Large intestine (tissue), 3 donors: Measurements from ENCODE around the gene BIRC7. TPM values are rescaled to one million over a fixed set of nuclear protein-coding genes. Genes with fewer than 3 reads are reported as not detected.

Source experiments
- DNase-seq, 2 donors: peaks; one replicate each; pipeline versions ENCODE4 v3.0.0 to v3.0.0-alpha.2; 2013
- H3K27ac ChIP-seq: one replicate; pipeline ENCODE4 v1.5.1; 2013; ENCODE audit warnings: low read length
- H3K27me3 ChIP-seq: 2 replicates; pipeline ENCODE4 v1.6.1; 2013; ENCODE audit warnings: low read length; ENCODE audit not compliant: control insufficient read depth, insufficient read depth
- H3K36me3 ChIP-seq: 2 replicates; pipeline ENCODE4 v1.6.1; 2013; ENCODE audit warnings: low read length; ENCODE audit not compliant: control insufficient read depth, insufficient read depth
- H3K4me1 ChIP-seq: one replicate; pipeline ENCODE4 v1.6.1; 2013; ENCODE audit warnings: low read length; ENCODE audit not compliant: control insufficient read depth, insufficient read depth
- H3K4me3 ChIP-seq: one replicate; pipeline ENCODE4 v1.5.1; 2013; ENCODE audit warnings: low read length
- H3K9me3 ChIP-seq: one replicate; pipeline ENCODE4 v1.6.1; 2013; ENCODE audit warnings: mild to moderate bottlenecking, low read depth, low read length, moderate library complexity; ENCODE audit not compliant: control insufficient read depth
- WGBS: methylation state at CpG from one replicate; pipeline ENCODE4 v1.1.5; 2013; ENCODE audit warnings: low lambda C conversion rate; ENCODE audit not compliant: insufficient coverage; 5-methylcytosine and 5-hydroxymethylcytosine counted together
- polyA plus RNA-seq: library from polyadenylated mRNA; unstranded; fragments of 120-200 nt; gene quantifications from one replicate; pipeline ENCODE4 v1.2.1, GENCODE V29; 2013

The BIRC7 gene
- polyA plus RNA-seq, 1 donor = 2.6 TPM

DNA sequence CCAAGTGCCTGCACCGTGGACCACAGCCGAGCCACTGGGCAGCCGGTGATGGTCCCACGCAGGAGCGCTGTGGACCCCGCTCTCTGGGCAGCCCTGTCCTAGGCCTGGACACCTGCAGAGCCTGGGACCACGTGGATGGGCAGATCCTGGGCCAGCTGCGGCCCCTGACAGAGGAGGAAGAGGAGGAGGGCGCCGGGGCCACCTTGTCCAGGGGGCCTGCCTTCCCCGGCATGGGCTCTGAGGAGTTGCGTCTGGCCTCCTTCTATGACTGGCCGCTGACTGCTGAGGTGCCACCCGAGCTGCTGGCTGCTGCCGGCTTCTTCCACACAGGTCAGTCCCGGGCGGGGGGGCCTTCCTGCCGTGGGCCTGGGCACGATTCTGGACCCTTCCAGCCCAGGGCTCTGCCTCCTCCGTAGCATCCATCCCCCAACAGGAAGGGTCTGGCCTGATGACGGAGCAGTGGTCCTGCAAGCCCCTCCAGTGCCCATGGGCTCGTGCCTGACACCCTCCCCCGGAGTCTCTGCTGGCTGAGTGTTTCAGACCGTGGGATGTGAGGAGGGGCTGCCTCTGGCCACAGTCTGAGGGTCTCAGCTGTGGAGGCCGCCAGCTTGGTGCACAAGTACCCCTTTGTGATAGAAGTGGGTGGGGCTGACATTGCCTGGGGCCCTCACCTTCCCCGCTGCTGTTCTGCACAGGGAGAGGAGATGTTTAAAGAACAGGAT, 572 bp downstream of the BIRC7 start:
- no peak for DNase-seq
- H3K4me1 ChIP-seq = peaks cover 8% of the 10 kb centered on the region
- H3K27ac ChIP-seq = no peak overlapping the region
- peaks cover 16% of the 10 kb centered on the region for H3K27me3 ChIP-seq
- H3K36me3 ChIP-seq = no peaks in the 10 kb centered on the region
- H3K9me3 ChIP-seq = no peaks in the 10 kb centered on the region
- no peak overlapping the region for H3K4me3 ChIP-seq
- no CpG with 5 or more reads among the region's 26 CpGs for WGBS

DNA sequence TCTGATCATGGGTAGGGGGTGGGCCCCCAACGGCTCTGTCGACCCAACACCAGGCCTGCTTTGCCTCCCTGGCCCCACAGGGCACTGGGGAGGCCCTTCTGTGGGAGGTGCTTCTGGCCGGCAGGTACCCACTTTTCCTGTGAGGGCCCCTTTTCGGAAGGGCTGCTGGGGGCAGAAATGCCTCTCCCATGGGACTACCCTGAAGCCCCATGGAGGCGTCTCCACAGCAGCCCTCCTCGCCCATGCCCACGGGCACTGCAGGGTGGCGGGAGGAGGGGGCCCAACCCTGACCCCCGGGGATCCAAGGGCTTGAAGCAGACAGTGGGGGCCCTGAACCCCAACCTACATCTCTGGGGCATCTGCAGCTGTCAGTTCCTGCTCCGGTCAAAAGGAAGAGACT, 2.3 kb downstream of the BIRC7 start:
- whole genome bisulfite sequencing = no CpG with 5 or more reads among the region's 10 CpGs
- Histone ChIP-seq H3K27ac (no peak overlapping the region), H3K27me3 (peaks cover 2% of the 10 kb centered on the region), H3K4me3 (no peak overlapping the region), H3K9me3 (no peaks in the 10 kb centered on the region), H3K36me3 (no peaks in the 10 kb centered on the region), H3K4me1 (peaks cover 8% of the 10 kb centered on the region)
- DNase-seq = no peak

DNA sequence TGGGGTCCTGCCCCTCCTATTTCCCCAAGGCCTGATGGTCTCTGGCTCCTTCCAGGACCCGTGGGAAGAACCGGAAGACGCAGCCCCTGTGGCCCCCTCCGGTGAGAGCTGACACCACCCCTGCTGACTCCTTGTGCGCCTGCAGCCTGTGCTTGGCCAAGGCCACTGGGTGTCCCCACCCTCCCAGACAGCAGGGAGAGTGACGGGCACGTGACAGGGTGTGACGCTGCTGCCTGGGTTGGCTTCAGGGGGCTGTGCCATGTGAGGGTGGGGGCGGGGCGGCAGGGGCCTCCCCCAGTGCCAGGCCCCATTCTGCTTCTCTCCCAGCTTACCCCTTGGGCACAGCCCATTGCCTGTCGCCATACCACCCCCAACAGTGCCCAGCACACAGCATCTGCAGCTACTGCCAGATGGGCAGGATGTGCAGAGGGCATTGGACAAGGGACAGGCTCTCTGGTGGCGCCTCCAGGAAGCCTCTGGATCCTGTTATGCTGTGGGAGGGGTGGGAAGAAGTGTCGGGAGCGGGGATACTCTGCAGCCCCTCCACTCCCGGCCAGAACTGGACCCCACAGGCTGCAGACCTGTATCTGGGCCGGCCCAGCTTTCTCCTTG, 2.9 kb downstream of the BIRC7 start:
- DNase-seq = peak; percentile 31 to 78
- no peak overlapping the region for H3K27ac ChIP-seq
- WGBS = no CpG with 5 or more reads among the region's 16 CpGs
- no peak overlapping the region for H3K4me3 ChIP-seq
- H3K4me1 ChIP-seq = peaks cover 8% of the 10 kb centered on the region
- peaks cover 2% of the 10 kb centered on the region for H3K27me3 ChIP-seq
- H3K36me3 ChIP-seq = no peaks in the 10 kb centered on the region
- H3K9me3 ChIP-seq = no peaks in the 10 kb centered on the region

DNA sequence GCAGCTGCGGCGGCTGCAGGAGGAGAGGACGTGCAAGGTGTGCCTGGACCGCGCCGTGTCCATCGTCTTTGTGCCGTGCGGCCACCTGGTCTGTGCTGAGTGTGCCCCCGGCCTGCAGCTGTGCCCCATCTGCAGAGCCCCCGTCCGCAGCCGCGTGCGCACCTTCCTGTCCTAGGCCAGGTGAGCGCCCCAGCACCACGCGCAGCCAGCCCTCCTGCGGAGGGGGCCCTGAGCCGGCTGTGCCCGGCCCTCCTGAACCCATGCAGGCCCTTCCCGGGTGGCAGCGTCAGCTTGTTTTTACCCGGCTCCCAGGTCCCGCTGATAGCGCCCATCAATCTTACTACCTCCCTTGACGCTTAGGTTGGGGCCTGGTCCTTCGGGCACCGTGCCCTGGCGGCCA, 3.7 kb downstream of the BIRC7 start:
- no CpG with 5 or more reads among the region's 30 CpGs for WGBS
- Histone ChIP-seq H3K27me3 (peaks cover 2% of the 10 kb centered on the region), H3K4me1 (peaks cover 8% of the 10 kb centered on the region), H3K27ac (no peak overlapping the region), H3K36me3 (no peaks in the 10 kb centered on the region), H3K9me3 (no peaks in the 10 kb centered on the region), H3K4me3 (no peak overlapping the region)
- DNase-seq = no peak

DNA sequence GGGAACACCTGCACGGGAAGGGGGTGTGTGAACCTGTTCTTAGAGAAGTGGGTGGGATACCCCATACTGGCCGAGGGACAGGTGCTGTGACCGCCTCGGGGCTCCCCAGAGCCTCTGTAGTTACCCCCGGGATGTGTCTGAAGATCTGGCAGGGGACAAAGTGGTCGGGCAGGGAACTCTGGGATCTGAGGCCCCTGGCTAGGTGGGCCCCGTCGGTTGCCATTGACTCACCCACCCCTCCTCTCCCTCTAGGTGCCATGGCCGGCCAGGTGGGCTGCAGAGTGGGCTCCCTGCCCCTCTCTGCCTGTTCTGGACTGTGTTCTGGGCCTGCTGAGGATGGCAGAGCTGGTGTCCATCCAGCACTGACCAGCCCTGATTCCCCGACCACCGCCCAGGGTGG, 4.3 kb downstream of the BIRC7 start:
- DNase-seq = no peak
- WGBS = no CpG with 5 or more reads among the region's 11 CpGs
- H3K9me3 ChIP-seq = no peaks in the 10 kb centered on the region
- H3K27ac ChIP-seq = no peak overlapping the region
- no peaks in the 10 kb centered on the region for H3K27me3 ChIP-seq
- H3K4me3 ChIP-seq = no peak overlapping the region
- no peaks in the 10 kb centered on the region for H3K36me3 ChIP-seq
- peaks cover 8% of the 10 kb centered on the region for H3K4me1 ChIP-seq

DNA sequence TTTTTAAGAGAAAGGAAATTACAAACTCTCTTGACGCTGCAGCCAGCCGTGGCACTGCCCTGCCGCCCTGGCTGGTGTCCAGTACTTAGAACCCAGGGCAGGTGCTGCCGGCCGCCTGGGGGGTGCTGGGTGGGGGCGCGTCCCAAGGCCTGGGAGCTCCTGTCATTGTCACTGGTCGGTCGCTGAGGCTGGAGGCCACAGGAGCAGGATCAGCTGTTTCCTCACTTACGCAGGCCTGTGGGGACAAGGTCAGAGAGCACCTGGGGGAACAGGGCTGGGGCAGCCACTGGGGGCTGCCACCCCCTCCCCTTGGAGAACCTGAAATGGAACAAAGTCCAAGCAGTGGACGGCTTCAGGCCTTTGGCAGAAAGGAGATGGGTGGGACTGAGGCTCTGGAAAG, 5.6 kb downstream of the BIRC7 start:
- no peaks in the 10 kb centered on the region for H3K4me1 ChIP-seq
- no peak for DNase-seq
- H3K27me3 ChIP-seq = peaks cover 2% of the 10 kb centered on the region
- H3K9me3 ChIP-seq = no peaks in the 10 kb centered on the region
- no peak overlapping the region for H3K4me3 ChIP-seq
- WGBS = no CpG with 5 or more reads among the region's 11 CpGs
- H3K27ac ChIP-seq = no peak overlapping the region
- no peaks in the 10 kb centered on the region for H3K36me3 ChIP-seq

DNA sequence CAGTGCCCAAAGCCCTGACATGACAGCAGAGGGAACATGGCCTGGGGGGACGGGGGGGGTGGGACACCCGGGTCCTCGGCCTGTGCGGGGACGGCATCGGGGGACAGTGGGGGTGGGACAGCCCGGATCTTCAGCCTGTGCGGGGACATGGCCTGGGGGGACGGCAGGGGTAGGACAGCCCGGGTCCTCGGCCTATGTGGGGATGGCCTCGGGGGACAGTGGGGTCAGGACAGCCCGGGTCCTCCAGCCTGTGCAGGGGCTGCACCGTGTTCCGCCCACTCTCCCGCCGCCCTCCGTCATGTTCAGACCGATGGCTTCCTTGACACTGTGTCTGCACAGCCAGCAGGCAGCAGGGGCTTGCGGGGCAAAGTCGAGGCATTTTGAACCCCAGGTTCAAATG, 7.0 kb downstream of the BIRC7 start:
- no peak overlapping the region for H3K27ac ChIP-seq
- H3K36me3 ChIP-seq = no peaks in the 10 kb centered on the region
- H3K4me3 ChIP-seq = no peak overlapping the region
- H3K27me3 ChIP-seq = peaks cover 16% of the 10 kb centered on the region
- DNase-seq = no peak
- no peaks in the 10 kb centered on the region for H3K9me3 ChIP-seq
- H3K4me1 ChIP-seq = no peaks in the 10 kb centered on the region
- WGBS = no CpG with 5 or more reads among the region's 21 CpGs

DNA sequence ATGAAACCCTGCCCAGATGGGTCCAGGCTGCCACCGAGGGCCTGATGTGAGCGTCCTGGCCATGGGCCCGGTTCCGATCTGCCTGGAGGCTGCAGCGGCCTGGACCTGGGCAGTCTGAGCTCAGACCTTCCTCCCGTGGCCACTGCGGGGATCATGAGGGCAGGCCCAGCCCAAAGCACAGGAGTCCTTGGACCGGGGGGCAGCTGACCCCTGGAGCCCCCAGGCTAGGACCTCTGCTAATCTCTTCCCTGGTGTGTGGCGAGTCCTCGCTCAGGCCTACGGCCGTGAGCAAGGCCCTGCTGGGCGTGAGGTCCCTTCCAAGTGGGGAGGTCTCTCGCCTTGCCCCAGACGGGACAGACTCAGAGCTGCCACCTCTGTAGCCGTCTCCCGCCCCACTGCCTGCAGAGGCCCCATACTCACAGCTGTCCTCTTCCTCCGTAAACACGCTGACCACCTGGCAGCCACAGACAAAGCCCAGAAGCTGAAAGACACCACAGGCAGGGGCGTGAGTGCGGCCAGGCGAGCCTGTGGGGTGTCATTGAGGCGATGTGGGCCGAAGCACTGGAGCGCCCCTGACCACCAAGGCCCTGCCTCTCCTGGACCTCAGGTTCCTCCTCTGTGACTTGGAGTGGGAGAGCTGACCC, 8.0 kb downstream of the BIRC7 start:
- Histone ChIP-seq H3K9me3 (no peaks in the 10 kb centered on the region), H3K4me3 (no peak overlapping the region), H3K36me3 (no peaks in the 10 kb centered on the region), H3K27ac (no peak overlapping the region), H3K27me3 (peaks cover 26% of the 10 kb centered on the region), H3K4me1 (no peaks in the 10 kb centered on the region)
- DNase-seq = no peak
- no CpG with 5 or more reads among the region's 25 CpGs for WGBS

DNA sequence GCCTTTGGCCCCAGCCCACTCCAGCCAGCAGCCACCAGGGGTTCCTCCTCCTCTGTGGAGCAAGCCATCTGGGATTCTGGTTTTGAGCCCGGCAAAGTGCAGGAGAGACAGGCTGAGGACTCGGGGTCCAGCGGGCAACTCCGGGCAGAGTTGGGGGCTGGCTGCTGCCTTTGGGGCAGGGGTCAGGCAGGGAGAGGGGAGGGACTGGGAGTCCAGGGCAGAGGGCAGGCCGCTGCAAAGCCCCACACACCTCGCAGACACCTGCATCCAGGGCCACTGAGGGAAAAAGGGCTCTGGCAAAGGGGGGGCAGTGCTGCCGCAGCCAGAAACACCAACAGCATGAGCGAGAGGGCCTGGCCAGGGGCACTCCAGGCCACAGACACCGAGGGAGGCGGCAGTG, 8.8 kb downstream of the BIRC7 start:
- H3K27me3 ChIP-seq = peaks cover 27% of the 10 kb centered on the region
- no peaks in the 10 kb centered on the region for H3K9me3 ChIP-seq
- no peaks in the 10 kb centered on the region for H3K36me3 ChIP-seq
- no peak overlapping the region for H3K4me3 ChIP-seq
- no peak overlapping the region for H3K27ac ChIP-seq
- H3K4me1 ChIP-seq = no peaks in the 10 kb centered on the region
- no peak for DNase-seq
- WGBS = no CpG with 5 or more reads among the region's 10 CpGs

DNA sequence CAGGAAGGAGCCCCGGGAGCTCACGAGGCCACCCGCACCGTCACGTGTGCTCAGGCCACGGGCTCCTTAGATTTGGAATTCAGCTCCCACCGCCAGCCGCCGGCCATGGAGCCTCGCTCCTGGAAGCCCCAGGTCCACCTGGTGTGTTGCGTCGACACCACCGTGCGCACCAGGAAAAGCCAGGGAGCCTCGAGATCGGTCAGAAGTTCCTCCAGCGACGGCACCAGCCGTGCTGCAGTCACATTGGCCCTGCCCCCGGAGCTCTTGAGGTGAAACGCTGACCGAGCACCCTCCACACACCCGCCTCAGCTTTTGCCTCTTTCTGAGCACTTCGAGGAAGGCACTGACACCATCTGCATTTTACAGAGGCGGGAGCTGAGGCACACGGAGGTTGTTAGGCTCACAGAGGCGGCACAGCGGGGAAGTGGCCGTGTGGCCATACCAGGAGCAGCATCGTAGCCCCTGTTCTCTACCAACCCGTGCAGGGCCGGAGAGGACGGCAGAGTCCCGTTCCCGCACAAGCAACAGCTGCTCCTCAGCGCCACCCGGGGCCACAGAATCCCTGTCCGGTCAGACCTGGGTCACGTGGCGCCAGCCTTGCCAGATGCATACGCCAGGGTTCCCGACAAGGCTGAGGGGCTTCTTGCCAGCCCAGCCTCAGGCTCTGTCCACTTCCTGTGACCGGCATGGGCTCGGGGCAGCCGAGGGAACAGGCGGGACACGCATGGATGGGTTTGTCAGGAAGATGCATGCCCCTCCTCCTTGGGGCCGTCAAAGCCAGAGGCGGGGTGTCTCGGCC, 11.0 kb downstream of the BIRC7 start:
- Histone ChIP-seq H3K4me1 (no peaks in the 10 kb centered on the region), H3K27ac (no peak overlapping the region), H3K27me3 (peaks cover 28% of the 10 kb centered on the region), H3K36me3 (no peaks in the 10 kb centered on the region), H3K4me3 (no peak overlapping the region), H3K9me3 (peaks cover 3% of the 10 kb centered on the region)
- WGBS = no CpG with 5 or more reads among the region's 50 CpGs
- no peak for DNase-seq
